Heart right ventricle (tissue), 16 donors: ENCODE results near the gene CCDC8. TPM values are rescaled to one million over a fixed set of nuclear protein-coding genes. Genes with fewer than 3 reads are reported as not detected.

Experiments used
- ATAC-seq, 8 donors: fragments of 200-7000 bp; cut with Tn5 transposase; one replicate each; pipeline ENCODE4 v1.9.1; 2020; ENCODE audit warnings: mild to moderate bottlenecking in 8 of 8, moderate library complexity in 8 of 8, moderate number of reproducible peaks in 1 of 8
- DNase-seq, 2 donors: peaks; one replicate each; pipeline ENCODE4 v3.0.0-alpha.2; 2020
- H3K27ac ChIP-seq, 10 donors: fragments of 200-600 bp; sonication (generic) in 2 of 10; one replicate each; pipeline versions ENCODE4 v1.5.0 to v1.8.0; 2020 to 2022; ENCODE audit warnings: mild to moderate bottlenecking in 3 of 10
- H3K27me3 ChIP-seq, 7 donors: fragments of 200-600 bp; one replicate each; pipeline ENCODE4 v1.8.0; 2021 to 2022; ENCODE audit warnings: mild to moderate bottlenecking in 2 of 7
- H3K36me3 ChIP-seq, 9 donors: fragments of 200-600 bp; sonication (generic) in 1 of 9; one replicate each; pipeline versions ENCODE4 v1.5.0 to v1.8.0; 2020 to 2022; ENCODE audit warnings: mild to moderate bottlenecking in 2 of 9
- H3K4me1 ChIP-seq, 9 donors: fragments of 200-600 bp; sonication (generic) in 1 of 9; one replicate each; pipeline versions ENCODE4 v1.5.0 to v1.8.0; 2020 to 2022; ENCODE audit warnings: mild to moderate bottlenecking in 4 of 9
- H3K4me3 ChIP-seq, 10 donors: fragments of 200-600 bp; sonication (generic) in 2 of 10; one replicate each; pipeline versions ENCODE4 v1.5.0 to v1.8.0; 2020 to 2022; ENCODE audit warnings: mild to moderate bottlenecking in 7 of 10, moderate library complexity in 2 of 10
- H3K9me3 ChIP-seq, 11 donors: fragments of 200-600 bp in 10 of 11; sonication (generic) in 2 of 11; one replicate each; pipeline versions ENCODE4 v1.5.0 to v1.8.0; 2013 to 2022; ENCODE audit warnings: mild to moderate bottlenecking in 2 of 11, control low read depth in 1 of 11, moderate library complexity in 1 of 11
- WGBS, 2 donors: extraction: QIAGEN DNeasy Blood & Tissue Kit; methylation state at CpG; one replicate each; pipeline ENCODE4 v1.1.7; 2013; ENCODE audit warnings: inconsistent platforms in 1 of 2; 5-methylcytosine and 5-hydroxymethylcytosine counted together
- intact Hi-C, 10 donors: fragments of 100-400 bp; cut with DNase I; formaldehyde crosslinking; loops; one replicate each; pipeline versions ENCODE4 v1.11.1 to v1.14.2; 2022
- polyA plus RNA-seq, 2 donors: library from polyadenylated mRNA; stranded (reverse); fragments of 200-250 nt; gene quantifications; one replicate each; pipeline ENCODE4 v1.2.3, GENCODE V29; 2013
- total RNA-seq, 10 donors: library from RNA; stranded (reverse); fragmentation: NEBNext Ultra II Directional in 3 of 10; extraction: Animal tissue kit (Norgen Biotek cat#: 25700) in 3 of 10; gene quantifications; one replicate each; pipeline versions ENCODE4 v1.2.1 to v1.2.4, GENCODE V29; 2021 to 2023
- TF ChIP-seq, protein P1 (sequence below), 9 donors: fragments of 200-600 bp; sonication (generic) in 2 of 9; IDR thresholded peaks; one replicate each; pipeline versions ENCODE4 v1.5.0 to v1.8.0; 2021 to 2022; ENCODE audit warnings: antibody characterized with exemption in 9 of 9, mild to moderate bottlenecking in 5 of 9, moderate library complexity in 1 of 9
- donor health status: Arrhythmogenic right ventricular cardiomyopathy.
- donor health status: ischemic (EF 13 %, LVEDD 7.1; RV severe dilation, severe dysfunction).
- donor health status: healthy with polysubstance abuse.
- donor health status: DM: no; HTN: yes; CAD: no.
- donor health status: DM: no; HTN: no; CAD: no.
- donor health status: ischemic (EF 25% LVEDD 6.9; RV normal size, moderate dysfunction).
- donor health status: ischemic (EF 25% LVEDD 5.7; RV mildly dilated, moderate dysfunction).
- donor health status: healthy.
- donor health status: DM: yes; HTN: yes; CAD: no.
- donor health status: Ischemic cardiomyopathy.
- donor health status: ischemic (EF 35%, LVEDD 5.7; RV mildly dilated, moderate dysfunction).
- donor health status: nonischemic (EF 11% LVEDD 7.7; RV severe dilation, severe dysfunction).
- donor health status: DM: yes; HTN: yes; CAD: no.
- donor health status: PGD.
- donor health status: ischemic (EF 29% LVEDD 5.4; RV normal size, mild dysfunction).
- donor health status: nonischemic (EF 23%, LVEDD 6.1; RV moderate dilation, normal function).

The CCDC8 gene
- total and polyA plus RNA-seq, 12 donors = 14.4 to 37.3 (median 28.1) TPM

DNA sequence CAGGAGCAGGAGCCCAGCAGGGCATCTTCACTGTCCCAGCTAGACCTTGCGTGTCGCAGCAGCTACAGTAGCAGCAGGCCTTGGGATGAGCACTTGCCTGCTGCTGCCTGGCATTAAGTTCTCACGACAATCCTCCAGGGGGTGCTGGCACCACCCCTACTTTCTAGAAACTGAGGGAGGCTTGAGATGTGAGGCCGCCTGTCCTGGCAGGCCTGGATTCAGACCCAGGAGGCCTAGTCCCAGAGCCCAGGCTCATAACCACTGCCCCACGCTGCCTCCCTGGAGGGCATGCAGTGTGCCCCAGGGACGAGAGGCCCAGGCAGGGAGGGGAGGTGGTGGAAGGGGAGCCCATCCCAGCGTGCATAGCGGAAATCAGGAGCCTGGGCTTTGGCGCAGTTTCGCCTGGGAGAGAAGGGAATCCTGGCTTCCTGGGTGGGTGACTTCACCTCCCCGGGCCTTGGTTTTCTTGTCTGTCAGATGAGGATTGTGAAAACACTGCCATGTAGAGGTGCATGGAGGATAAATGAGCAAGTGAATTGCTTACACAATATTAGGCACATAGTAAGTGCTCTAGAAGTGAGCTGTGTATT is 40.4 kb downstream of the CCDC8 start:
- no peaks in the 10 kb centered on the region for H3K9me3 ChIP-seq
- H3K4me3 ChIP-seq = no peak overlapping the region
- no peaks in the 10 kb centered on the region for H3K27me3 ChIP-seq
- DNase-seq (no peak), ATAC-seq (peak in 3 of 8 donors; percentile 6 to 16 (median 13))
- H3K36me3 ChIP-seq = peaks cover 0 to 60% (median 18%) of the 10 kb centered on the region in 9 donors
- peaks cover 15 to 53% (median 43%) of the 10 kb centered on the region in 9 donors for H3K4me1 ChIP-seq
- intact Hi-C loops = no loop called here
- 61 to 65% methylated on average over 11 of the region's 11 CpGs for WGBS, 2 donors
- H3K27ac ChIP-seq = peak overlapping the region in 9 of 10 donors; percentile 2 to 80 (median 66)
- TF ChIP-seq, protein P1, sequence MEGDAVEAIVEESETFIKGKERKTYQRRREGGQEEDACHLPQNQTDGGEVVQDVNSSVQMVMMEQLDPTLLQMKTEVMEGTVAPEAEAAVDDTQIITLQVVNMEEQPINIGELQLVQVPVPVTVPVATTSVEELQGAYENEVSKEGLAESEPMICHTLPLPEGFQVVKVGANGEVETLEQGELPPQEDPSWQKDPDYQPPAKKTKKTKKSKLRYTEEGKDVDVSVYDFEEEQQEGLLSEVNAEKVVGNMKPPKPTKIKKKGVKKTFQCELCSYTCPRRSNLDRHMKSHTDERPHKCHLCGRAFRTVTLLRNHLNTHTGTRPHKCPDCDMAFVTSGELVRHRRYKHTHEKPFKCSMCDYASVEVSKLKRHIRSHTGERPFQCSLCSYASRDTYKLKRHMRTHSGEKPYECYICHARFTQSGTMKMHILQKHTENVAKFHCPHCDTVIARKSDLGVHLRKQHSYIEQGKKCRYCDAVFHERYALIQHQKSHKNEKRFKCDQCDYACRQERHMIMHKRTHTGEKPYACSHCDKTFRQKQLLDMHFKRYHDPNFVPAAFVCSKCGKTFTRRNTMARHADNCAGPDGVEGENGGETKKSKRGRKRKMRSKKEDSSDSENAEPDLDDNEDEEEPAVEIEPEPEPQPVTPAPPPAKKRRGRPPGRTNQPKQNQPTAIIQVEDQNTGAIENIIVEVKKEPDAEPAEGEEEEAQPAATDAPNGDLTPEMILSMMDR (IDR thresholded peaks at IDR 0.05) = peak in 4 of 9 donors; percentile 10 to 32 (median 14)

DNA sequence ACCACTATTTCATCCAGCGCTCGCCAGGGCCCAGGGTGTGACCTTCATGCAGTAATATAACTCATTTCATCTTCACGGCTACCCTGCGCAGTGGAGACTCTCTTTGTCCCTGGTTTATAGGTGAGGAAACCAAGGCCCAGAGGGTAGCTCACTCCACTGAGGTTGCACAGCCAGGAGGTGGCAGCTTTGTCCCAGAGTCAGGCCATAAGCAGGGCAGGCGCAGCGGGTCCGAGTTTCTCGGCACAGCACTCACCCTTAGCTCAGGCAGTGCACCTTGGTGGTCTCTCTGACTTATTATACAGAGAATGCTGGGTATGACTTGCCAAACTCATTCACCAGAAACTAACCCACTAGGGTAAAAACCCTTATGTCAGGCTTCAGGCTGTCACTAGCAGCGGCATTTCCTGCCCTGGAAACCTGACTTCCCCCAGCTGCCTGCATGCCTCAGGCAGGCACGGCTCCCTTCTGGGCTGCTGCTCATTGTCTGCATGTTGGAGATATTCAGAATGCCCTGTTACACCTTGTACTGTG is 41.9 kb downstream of the CCDC8 start:
- peaks cover 15 to 59% (median 45%) of the 10 kb centered on the region in 9 donors for H3K4me1 ChIP-seq
- peaks cover 0 to 60% (median 7%) of the 10 kb centered on the region in 9 donors for H3K36me3 ChIP-seq
- DNase-seq (no peak), ATAC-seq (no peak)
- TF ChIP-seq, protein P1 (IDR thresholded peaks at IDR 0.05) = no peak
- intact Hi-C loops = no loop called here
- H3K27me3 ChIP-seq = no peaks in the 10 kb centered on the region
- peak overlapping the region in 3 of 10 donors; percentile 25 to 51 (median 35) for H3K27ac ChIP-seq
- H3K4me3 ChIP-seq = no peak overlapping the region
- no peaks in the 10 kb centered on the region for H3K9me3 ChIP-seq
- 58 to 73% methylated on average over 10 of the region's 10 CpGs for WGBS, 2 donors

DNA sequence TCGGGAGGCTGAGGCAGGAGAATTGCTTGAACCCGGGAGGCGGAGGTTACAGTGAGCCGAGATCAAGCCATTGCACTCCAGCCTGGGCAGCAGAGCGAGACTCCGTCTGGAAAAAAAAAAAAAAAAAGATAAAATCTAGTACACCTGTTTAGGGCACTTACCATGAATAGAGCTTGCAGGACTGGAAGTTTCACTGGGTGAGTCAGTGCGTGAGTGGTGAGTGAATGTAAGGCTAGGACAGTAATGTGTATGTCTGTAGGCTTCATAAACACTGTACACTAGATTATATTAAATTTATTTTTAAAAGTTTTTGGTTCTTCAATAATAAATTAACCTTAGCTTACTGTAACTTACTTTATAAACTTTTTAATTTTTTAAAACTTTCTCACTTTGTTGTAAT is 43.5 kb downstream of the CCDC8 start:
- ATAC-seq (no peak), DNase-seq (no peak)
- Histone ChIP-seq H3K36me3 (peaks cover 0 to 58% (median 2%) of the 10 kb centered on the region in 9 donors), H3K9me3 (no peaks in the 10 kb centered on the region), H3K4me3 (no peak overlapping the region), H3K27ac (no peak overlapping the region), H3K4me1 (peaks cover 17 to 64% (median 45%) of the 10 kb centered on the region in 9 donors), H3K27me3 (no peaks in the 10 kb centered on the region)
- TF ChIP-seq, protein P1 (IDR thresholded peaks at IDR 0.05) = no peak
- 91 to 93% methylated on average over 7 of the region's 7 CpGs for WGBS, 2 donors
- intact Hi-C loops = no loop called here

DNA sequence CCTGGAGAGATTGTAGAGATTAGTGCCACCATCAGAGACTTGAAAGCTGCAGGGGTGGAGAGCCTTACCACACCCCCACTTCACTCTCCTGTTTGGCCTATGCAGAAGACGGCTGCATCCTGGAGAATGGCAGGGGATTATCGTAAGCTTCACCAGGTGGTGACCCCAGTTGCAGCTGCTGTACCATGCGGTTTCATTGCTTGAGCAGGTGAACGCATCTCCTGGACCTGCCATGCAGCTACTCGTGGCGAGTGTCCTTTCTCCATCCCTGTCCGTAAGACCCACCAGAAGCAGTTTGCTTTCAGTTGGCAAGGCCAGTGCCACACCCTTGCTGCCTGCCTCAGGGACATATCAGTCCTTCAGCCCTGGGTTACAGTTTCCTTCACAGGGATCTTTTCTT is 45.2 kb downstream of the CCDC8 start:
- no peaks in the 10 kb centered on the region for H3K9me3 ChIP-seq
- H3K27me3 ChIP-seq = no peaks in the 10 kb centered on the region
- ATAC-seq (no peak), DNase-seq (no peak)
- no peak overlapping the region for H3K27ac ChIP-seq
- H3K4me3 ChIP-seq = no peak overlapping the region
- peaks cover 7 to 48% (median 33%) of the 10 kb centered on the region in 9 donors for H3K4me1 ChIP-seq
- WGBS, 2 donors = 89 to 91% methylated on average over 7 of the region's 7 CpGs
- peaks cover 0 to 73% (median 2%) of the 10 kb centered on the region in 9 donors for H3K36me3 ChIP-seq
- TF ChIP-seq, protein P1 (IDR thresholded peaks at IDR 0.05) = no peak
- intact Hi-C loops = no loop called here
